HG03460 (cell line): Measurements from ENCODE around the gene TICRR.
"Not testable (repeated sequence)": the region's sequence is repeated elsewhere in the genome, so short reads cannot be mapped to it uniquely, and the experiment has no call there.

Experiments
- ATAC-seq: cut with Tn5 transposase; IDR thresholded peaks from one replicate; pipeline ENCODE4 v1.9.1; 2021; ENCODE audit not compliant: unreplicated experiment

Gene TICRR

GRCh38 chr15:89559769-89560264 lies 15.5 kb upstream of the TICRR start:
- ATAC-seq = no peak

- no peak for ATAC-seq
Observed at GRCh38 chr15:89566181-89566580, 9.1 kb upstream of the TICRR start.

GRCh38 chr15:89566621-89567294 lies 8.5 kb upstream of the TICRR start:
- no peak for ATAC-seq

- ATAC-seq = no peak
Observed at GRCh38 chr15:89569090-89569745, 6.1 kb upstream of the TICRR start.

- ATAC-seq = peak; percentile 17
Observed at GRCh38 chr15:89575656-89576416, 567 bp downstream of the TICRR start.

GRCh38 chr15:89576417-89576773 lies 1.1 kb downstream of the TICRR start:
- no peak for ATAC-seq

- no peak for ATAC-seq
Observed at GRCh38 chr15:89577776-89578115, 2.5 kb downstream of the TICRR start.

GRCh38 chr15:89578146-89578545 lies 2.9 kb downstream of the TICRR start:
- ATAC-seq = no peak

GRCh38 chr15:89580747-89581146 lies 5.5 kb downstream of the TICRR start:
- not testable (repeated sequence) for ATAC-seq

- no peak for ATAC-seq
Observed at GRCh38 chr15:89586651-89587050, 11.4 kb downstream of the TICRR start.

- no peak for ATAC-seq
Observed at GRCh38 chr15:89587955-89588354, 12.7 kb downstream of the TICRR start.

GRCh38 chr15:89591834-89592233 lies 16.6 kb downstream of the TICRR start:
- ATAC-seq = no peak

- ATAC-seq = no peak
Observed at GRCh38 chr15:89593018-89593417, 17.7 kb downstream of the TICRR start.

GRCh38 chr15:89599021-89599420 lies 23.8 kb downstream of the TICRR start:
- no peak for ATAC-seq

- ATAC-seq = no peak
Observed at GRCh38 chr15:89611317-89611716, 36.0 kb downstream of the TICRR start.

- ATAC-seq = no peak
Observed at GRCh38 chr15:89613031-89613430, 37.8 kb downstream of the TICRR start.

- ATAC-seq = no peak
Observed at GRCh38 chr15:89614164-89614563, 38.9 kb downstream of the TICRR start.

GRCh38 chr15:89615135-89615534 lies 39.9 kb downstream of the TICRR start:
- ATAC-seq = no peak

GRCh38 chr15:89616228-89616627 lies 41.0 kb downstream of the TICRR start:
- ATAC-seq = no peak

GRCh38 chr15:89621547-89621946 lies 46.3 kb downstream of the TICRR start:
- no peak for ATAC-seq

GRCh38 chr15:89623165-89623564 lies 47.9 kb downstream of the TICRR start:
- ATAC-seq = no peak

- no peak for ATAC-seq
Observed at GRCh38 chr15:89625716-89626115, 50.4 kb downstream of the TICRR start.
